SK-N-MC (cell line): Measurements from ENCODE around the gene ACAA2.

Experiments used
- EZH2 ChIP-seq: fragments of 200-600 bp; sonication (generic); IDR thresholded peaks from one replicate; pipeline ENCODE4 v1.6.1; 2017; ENCODE audit warnings: antibody characterized with exemption
- POLR2AphosphoS5 ChIP-seq: IDR thresholded peaks from 2 replicates; pipeline ENCODE4 v1.6.1; 2012; ENCODE audit warnings: mild to moderate bottlenecking, low read depth, low read length, borderline replicate concordance

DNA sequence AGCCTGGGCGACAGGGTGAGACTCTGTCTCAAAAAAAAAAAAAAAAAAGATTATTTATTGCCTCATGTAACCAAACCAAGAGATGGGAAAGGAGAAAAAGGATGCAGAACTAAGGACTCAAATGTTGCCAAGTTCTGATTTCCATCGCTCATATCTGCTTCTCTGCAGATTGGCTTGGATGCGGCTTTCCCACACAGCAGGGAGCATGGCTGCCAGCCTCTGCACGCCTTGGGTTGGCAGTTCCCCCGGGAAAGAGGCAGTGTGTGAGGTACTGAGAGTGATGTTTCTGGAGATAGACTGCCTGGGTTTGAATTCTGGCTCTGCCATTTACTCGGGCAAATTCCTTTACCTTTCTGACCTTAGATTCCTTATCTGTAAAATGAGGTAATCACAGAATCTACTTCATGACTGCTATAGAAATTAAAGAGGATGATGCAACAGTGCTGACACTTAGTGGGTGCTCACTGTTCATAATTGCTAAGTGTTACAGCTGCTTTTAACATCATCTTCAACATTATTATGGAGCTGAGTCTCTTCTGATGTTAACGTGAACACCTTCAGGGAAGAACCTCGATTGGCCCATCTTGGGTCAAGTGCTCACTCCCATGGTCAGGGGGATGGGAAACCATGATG, 68.8 kb downstream of the ACAA2 start:
- no peak for TF ChIP-seq EZH2
- no peak for TF ChIP-seq POLR2AphosphoS5
